ENCODE measurements around the gene BIK.
"Not testable (repeated sequence)": the region's sequence is repeated elsewhere in the genome, so short reads cannot be mapped to it uniquely, and the experiment has no call there.

BIK gene, protein sequence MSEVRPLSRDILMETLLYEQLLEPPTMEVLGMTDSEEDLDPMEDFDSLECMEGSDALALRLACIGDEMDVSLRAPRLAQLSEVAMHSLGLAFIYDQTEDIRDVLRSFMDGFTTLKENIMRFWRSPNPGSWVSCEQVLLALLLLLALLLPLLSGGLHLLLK

DNA sequence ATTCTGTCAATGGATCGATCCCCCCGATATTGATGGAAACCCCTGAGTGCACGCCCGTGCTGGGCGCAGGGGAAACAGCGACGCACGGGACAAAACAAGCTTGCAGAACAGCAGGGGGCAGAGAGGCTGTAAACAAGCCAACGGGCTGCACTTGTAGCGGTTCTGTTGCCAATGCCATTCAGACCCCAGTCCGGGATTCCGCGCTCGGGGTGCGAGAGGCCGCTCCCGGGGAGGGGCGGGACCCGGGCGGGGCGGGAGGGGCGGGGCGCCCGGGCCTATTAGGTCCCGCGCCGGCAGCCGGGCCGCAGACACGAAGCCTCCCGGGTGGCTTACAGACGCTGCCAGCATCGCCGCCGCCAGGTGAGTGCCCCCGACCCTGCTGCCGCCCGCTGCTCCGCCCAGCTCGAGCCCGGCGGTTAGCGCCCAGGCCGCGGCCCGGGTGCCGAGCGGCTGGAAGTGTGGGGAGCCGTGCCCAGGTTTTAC lies at the start of gene BIK:
BIK (plus strand) TSS at position 307 of the 483 bp plus-strand sequence. CDS start 13,273 bp downstream, outside the sequence.
- DNase-seq: peak; percentile 24

DNA sequence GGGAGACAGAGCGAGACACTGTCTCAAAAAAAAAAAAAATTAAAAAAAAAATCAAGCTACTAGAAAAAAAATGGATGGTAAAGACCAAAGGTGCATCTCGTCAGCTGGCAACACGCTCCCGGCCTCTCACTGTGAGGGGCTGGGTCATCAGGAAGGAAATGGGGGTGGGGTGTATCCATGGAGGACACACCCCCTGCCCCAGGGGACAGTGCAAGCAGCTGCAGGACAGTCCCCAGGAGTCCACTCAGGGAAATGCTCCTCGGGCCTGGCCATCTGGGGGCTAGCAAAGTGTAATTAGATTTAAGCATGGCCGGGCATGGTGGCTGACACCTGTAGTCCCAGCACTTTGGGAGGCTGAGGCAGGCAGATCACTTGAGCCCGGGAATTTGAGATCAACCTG lies 44.4 kb upstream of the BIK start:
- DNase-seq: no peak

DNA sequence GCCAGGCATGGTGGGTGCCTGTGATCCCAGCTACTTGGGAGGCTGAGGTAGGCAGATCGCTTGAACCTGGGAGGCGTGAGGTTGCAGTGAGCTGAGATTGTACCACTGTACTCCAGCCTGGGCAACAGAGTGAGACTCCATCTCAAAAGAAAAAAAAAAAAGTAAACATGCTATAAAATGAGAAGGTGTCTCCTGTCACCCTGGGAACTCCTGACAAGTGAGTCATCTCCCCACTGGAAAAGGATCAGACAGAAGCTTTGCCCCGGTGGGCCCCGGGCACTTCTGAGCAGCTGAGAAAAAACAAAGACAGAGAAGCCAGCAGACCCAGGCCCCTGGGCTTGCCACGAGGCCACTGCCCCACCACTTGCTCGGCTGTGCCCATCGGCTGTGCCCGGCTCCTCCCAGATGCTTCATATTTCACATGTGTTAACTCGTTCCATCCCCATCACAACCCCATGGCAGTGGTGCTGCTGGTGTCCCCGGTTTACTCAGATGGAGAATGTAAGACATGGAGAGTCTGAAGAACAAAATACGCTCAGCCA lies 43.6 kb upstream of the BIK start:
- DNase-seq: no peak

DNA sequence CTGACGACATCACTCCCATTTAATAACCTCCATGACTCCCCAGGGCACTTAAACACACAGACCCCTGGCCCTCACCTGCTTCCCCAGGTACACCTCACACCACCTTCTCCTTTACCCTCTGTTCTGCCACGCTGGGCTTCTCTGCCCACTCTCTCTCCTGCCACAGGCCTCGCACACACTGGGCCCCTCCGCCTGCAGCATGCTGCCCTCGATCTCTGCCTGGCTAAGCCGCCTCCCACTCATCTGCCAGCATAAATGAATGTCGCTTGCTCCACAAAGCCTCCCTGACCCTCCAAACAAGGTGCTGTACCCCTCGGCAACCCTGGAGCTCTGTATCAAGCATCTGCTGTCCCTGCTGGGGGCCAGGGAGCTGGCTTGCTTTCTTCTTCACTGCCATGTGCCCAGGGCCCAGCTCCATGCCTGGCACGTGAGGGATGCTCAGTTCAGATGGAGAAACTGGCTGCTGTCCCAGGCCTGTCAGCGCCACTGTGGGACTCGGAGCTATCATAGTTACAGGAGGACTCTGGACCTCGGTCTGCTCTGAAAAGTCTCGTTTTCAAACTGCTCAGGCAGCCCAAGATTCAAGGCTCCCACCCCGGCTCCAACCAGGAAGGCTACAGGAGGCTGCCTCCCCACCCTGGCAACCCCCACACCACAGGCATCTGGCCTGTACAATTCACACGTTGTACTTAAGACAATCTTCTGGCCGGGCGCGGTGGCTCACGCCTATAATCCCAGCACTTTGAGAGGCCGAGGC lies 33.3 kb upstream of the BIK start:
- no peak for DNase-seq

DNA sequence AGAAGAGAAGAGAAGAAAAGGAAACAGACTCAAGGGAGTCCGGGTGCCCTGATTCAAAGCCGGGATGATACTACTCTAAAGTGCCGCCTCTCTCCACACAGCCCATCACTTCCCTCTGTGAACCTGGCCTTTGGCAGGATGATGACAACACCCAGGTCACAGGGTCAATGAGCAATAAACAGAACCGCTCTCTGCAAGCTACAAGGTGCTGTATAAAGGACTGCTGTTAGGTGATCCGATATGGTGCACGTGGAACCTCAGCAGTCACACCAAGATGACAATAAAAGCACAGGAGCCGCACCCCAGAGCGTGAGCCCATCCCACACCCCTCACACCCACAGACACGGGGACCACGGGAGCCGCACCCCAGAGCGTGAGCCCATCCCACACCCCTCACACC lies 32.0 kb upstream of the BIK start:
- no peak for DNase-seq

DNA sequence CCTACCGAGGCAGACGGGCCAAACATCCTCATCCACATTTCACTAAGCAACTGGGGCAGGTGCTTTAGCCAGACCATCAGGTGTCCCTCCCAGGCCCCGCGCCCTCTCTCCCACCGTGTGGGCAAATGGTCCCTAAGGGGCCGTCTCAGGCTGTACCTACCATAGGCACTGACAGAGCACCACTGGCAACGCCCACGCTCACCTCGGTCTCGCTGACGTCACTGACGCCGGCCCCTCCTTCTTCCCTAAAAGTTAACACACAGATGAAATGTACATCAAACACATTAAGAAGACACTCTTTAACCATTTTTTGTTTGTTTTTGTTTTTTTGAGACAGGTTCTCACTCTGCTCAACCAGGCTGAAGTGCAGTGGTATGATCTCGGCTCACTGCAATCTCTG lies 30.8 kb upstream of the BIK start:
- DNase-seq: no peak

DNA sequence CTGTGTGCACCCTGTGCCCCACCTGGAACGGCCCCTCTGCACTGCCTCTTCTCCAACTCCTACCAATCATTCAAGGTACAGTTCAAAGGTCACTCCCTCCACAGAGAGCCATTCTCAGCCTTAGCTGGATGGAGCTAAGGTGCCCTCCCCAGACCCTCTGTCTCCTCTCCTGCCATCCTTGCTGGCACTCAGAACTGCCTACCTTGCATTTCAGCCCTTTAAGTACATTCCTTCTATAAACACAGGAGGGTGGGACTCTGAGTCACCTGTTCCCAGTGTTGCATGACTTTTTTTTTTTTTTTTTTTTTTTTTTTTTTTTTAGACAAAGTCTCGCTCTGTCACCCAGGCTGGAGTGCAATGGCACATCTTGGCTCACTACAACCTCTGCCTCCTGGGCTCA lies 29.9 kb upstream of the BIK start:
- DNase-seq: no peak

DNA sequence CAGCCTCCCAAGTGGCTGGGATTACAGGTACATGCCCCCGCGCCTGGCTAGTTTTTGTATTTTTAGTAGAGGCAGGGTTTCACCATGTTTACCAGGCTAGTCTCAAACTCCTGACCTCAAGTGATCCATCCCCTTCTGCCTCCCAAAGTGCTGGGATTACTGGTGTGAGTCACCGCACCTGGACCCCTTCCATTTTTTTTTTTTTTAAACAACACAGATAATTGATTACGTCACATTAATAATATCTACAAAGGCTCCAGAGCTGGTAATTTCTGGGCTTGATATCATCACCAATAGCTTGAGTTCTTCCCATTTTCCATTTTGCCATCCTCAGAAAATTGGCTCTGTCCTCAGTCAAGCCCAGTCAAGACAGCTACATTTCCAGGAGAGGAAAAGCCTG lies 28.6 kb upstream of the BIK start:
- no peak for DNase-seq

DNA sequence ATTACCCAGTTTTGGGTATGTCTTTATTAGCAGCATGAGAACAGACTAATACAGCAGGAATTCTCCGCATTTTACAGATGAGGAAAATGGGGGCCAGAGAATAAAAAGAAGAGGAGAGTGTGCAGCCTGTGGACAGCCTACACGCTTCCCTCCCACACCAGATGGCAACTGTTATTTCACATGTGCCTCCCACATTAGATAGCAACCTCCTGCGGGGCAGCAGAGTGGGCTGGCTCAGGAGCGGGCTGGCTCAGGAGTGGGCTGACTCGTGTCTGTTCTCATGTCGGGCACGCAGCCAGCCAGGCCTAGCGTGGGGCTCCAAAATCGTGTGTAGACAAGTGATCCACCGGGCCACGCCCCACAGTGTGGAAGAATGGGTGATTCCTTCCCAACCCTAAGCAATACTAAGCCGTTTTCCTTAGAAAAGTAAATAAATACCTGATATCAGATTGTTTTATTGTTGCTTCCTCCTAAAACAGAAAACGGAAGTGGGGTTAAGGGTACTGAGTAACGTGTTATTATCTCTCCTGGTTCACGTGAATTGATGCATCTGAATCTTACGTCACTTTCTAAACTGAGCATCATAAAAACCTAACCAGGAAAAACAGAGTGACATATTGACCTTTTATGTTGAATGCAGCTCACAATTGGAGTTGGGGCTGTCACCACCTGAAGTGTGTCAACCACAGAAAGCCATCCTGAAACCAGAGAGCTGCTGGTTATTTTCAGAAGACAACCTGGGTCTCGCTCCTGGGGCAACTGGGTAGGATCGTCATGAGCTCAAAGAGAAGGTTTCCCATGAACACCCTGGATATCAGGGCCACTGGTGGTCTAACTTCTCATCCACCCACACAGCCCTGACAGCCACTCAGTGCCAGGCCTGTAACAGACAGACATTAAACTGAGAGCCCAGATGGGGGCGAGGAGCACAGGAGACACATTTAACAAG lies 24.6 kb upstream of the BIK start:
- DNase-seq: no peak

DNA sequence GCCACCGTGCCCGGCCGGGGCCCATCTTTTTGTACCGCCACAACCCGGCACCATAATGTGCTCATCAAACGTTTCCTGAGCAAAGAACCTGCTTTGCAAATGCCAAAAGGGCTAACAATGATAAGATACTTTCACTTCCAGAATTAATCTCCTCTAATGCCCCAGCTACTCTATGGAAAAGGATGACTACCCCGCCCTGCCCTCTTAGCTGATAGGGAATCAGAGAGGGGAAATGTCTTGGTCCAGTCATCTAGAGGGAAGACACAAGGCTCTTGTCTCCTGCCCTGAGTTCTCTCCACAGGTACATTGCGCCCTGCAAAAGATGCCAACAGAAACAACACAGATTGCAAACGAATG lies 21.9 kb upstream of the BIK start:
- no peak for DNase-seq

DNA sequence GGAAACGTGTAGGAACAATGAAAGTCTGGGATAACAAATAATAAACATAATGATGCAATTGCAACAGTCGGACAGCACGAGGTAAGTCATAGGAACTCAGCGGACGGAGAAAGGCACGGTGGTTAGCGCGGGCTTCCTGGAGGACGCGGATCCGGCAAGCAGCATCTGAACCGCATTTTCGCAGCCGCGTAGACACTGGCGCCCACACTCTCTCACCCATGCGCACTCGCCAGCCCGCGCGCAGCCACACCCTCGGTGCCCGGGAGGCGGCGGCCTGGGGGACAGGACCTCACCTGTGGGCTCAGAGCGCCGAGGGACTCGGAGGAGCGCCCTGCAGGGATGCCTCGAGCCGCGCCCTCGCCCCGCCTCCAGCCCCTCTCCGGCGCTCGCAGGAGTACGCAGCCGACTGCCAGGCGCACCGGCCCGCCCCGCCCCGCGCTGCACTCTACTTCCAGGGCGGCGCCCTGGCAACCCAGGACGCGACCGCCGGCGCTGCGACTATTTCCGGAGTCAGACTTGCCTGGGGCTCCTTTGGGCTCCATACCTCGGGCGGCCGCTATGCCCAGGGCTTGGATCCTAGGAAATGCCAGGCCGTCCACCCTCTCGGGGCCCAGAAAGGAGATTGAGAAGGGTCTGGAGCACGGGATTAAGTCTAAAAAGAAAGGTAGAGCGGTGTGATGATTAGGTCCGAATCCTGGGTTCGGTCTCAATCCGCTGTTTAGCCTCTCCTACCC lies 21.4 kb upstream of the BIK start, which contains the start of gene TTLL1:
TTLL1 (minus strand) TSS at position 408 of the 734 bp plus-strand sequence. CDS start 13,805 bp downstream, outside the sequence.
- peak; percentile 79 for DNase-seq

DNA sequence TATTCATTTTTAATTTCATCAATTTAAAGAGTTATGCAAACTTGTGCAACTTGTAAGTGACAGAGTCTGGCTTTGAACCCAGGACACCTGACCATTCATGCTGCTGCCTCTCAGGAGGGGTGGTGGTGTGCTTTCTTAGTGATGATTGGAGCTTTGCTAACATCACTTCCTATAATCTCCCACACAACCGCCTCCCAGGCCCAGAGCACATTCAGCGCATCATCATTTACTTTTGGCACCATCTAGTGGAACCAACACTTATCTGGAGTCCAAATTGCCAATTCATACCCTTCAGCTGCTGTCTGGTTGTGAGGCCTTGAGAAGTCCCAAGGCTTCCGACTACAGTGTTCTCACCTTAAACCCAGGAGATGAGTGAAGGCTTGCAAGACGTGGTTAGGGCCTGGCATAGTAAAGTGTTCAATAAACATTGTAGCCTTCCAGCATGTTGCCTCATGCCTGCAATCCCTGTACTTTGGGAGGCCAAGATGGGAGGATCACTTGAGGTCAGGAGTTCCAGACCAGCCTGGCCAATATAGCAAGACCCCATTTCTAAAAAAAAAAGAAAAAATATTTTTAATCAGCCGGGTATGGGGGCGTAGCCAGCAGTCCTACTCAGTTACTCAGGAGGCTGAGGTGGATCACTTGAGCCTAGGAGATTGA lies 20.3 kb upstream of the BIK start:
- no peak for DNase-seq

DNA sequence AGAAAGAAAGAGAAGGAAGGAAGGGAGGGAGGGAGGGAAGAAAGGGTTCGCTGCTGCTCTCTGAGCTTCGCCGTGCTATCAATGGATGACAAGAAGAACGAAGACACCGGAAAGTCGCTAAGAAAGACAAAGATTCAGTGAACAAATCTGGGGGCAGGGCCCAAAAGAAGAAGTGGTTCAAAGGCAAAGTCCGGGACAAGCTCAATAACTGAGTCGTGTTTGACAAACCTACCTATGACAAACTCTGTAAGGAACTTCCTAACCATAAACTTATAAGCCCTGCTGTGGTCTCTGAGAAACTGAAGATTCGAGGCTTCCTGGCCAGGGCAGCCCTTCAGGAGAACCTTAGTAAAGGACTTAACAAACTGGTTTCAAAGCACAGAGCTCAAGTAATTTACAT lies 18.5 kb upstream of the BIK start:
- no peak for DNase-seq

DNA sequence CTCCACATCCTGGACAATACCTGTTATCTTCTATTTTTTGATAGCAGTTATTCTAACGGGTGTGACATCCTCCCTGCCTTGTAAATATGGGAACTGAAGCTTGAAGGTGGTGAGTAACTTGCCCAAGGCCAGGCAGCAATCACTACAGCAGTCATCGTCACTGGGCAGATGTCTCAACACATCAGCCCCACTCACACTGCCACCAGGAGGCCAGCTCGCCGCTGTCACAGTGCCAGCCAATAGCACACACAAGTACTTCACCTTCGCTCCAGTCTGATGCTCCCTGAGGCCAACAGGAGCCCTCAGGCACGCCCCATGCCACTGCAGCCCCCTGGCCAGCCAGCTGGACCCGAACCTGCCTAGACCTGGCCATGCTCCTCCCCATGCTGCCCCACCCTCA lies 16.5 kb upstream of the BIK start:
- DNase-seq: no peak

DNA sequence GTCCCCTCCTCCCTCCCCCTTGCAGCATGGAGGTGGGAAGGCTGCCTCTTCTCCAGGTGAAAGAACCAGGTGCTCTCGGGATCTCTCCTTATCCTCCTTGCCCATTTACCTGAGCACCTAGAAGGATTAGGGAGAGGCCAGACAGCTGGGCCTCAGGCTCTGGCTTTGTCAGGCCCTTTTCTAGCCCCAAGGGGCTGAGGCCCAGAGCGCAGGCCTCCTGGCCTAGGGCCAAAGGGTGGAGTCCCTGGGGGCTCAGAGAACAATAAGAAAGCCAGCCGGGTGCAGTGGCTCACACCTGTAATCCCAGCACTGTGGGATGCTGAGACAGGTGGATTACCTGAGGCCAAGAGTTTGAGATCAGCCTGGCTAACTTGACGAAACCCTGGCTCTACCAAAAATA lies 16.0 kb upstream of the BIK start:
- DNase-seq: no peak

DNA sequence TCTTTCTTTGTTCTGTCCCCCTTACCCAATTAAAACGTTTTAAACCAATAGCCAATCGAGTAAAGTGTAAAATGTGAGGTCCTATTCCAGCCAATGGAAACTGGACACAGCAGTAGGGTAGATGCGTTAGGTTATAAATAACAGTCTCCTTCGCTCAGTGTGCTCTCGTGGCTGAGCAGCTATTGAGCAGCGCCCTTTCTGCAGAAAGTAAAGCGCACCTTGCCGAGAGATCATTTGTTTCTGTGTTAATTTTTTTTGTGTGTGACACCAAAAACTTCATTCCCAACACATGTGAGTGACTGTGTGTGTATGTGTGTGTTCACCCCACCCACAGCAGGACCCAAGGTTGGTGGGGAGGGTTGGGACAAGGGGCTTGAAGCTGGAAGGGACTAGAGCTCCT lies 14.1 kb upstream of the BIK start:
- no peak for DNase-seq

DNA sequence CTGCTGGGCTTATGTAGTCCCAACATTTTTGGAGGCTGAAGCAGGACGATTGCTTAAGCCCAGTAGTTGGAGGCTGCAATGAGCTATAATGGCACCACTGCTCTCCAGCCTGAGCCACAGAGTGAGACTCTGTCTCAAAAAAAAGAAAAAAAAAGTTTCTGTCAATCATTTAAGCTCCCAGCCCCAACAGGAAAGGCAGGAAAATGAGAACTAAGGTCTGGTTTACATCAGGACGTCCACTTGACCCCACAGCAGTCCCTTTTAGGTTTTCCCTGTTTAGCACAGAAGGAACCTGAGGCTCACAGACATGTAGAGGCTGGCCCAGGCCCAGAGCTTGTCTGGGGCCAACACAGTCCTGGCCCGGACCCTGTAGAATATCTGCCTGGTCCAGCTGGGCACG lies 12.2 kb upstream of the BIK start:
- DNase-seq: no peak

DNA sequence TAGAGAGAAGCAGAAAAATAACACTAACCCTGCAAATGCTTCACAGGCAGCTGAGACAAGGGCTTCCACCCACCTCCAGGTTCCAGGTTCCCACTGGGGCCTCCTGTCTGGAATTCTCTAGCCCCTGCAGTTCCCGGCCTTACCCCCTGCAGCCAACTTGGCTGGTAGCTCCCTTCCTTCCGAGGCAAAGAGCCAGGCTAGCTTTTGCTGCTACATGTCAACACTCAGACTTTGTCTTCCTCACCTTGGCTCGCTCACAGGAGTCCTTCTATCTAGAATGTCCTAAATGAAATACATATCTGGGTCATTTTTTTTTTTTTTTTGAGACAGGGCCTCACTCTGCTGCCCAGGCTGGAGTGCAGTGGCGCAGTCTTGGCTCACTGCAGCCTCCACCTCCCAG lies 11.5 kb upstream of the BIK start:
- no peak for DNase-seq

DNA sequence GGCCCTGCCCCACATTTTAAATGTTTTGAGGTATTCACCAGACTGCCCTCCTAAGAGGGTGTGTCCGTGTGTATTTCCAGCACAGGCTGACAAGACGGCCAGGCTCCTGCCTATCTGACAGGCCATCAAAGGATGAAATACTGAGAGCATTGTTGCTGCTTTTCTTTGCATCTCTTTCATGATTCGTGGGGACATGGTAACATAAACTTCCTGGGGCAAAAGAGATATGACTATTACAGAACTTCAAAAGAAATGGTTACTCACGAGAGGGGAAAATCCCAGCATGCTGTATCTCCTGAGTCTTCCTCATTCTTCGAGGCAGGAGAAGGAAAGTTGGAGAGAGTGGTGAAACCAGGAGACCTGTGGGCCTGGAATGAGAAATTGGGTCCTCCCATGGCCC lies 10.3 kb upstream of the BIK start:
- no peak for DNase-seq

DNA sequence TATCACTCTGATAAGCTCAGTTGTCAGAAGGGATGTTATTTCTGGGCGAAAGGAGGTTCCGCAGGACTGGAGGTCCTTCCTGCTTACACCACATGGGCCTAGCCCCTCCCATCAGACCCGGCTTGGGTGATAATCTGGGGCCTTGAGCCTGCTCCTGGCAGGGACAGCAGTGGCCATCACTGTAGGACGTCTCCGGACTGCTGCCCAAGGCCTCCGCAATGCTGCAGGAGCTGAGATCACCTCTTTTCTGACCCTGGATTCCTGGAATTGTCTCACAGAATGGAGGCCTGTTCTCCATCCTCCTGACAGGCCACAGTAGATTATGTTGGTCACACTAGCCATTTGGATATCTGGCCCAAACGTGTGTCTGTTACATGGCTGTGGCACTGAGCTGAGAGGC lies 9.2 kb upstream of the BIK start:
- DNase-seq: no peak

DNA sequence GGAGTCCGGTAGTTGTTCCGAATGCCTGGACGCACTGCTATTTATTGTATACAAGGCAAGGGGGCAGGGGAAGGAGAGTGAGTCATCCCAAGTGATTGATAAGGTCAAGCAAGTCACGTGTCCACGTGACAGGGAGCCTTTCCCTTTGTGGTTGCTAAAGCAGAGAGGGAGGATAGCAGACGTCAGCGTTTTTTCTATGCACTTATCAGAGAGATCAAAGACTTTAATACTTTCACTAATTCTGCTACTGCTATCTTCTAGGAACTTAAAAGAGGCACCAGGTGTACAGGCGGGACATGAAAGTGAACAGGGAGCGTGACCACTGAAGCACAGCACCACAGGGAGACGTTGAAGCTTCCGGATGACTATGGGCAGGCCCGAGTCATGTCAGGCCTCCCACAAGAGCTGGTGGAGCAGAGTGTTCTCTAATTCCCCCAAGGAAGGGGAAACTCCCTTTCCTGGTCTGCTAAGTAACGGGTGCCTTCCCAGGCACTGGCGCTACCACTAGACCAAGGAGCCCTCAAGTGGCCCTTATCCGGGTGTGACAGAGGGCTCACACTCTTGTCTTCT lies 6.4 kb upstream of the BIK start:
- DNase-seq: not testable (repeated sequence)

DNA sequence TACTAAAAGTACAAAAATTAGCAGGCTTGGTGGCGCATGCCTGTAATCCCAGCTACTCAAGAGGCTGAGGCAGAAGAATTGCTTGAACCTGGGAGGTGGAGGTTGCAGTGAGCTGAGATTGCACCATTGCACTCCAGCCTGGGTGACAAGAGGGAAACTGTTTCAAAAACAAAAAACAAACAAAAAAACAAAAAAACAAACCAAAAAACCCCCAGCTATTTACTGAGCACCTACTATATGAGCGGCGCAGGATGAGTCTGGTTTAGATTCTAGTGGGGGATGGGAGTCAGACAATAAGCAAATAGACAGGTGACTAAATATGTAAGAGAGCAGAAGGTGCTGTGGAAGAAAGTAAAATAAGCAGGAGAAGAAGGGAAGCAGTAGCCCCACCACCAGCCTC lies 5.6 kb upstream of the BIK start:
- not testable (repeated sequence) for DNase-seq
